Esophagus muscularis mucosa (tissue), 4 donors: Measurements from ENCODE around the gene CAMTA1. TPM values are rescaled to one million over a fixed set of nuclear protein-coding genes. Genes with fewer than 3 reads are reported as not detected.

ENCODE experiments used
- DNase-seq: peaks from one replicate; pipeline ENCODE4 v3.0.0-alpha.2; 2017; ENCODE audit errors: extremely low spot score
- H3K27ac ChIP-seq, 4 donors: fragments of 200-600 bp; sonication (generic); replicated peaks in 1 of 4; 1 replicate in 3 of 4; 2 replicates in 1 of 4; pipeline ENCODE4 v1.5.1; 2016 to 2019; ENCODE audit warnings: mild to moderate bottlenecking in 1 of 4
- H3K27me3 ChIP-seq, 4 donors: fragments of 200-600 bp; sonication (generic); one replicate each; pipeline versions ENCODE4 v1.5.1 to v1.6.0; 2016 to 2019
- H3K36me3 ChIP-seq, 4 donors: fragments of 200-600 bp; sonication (generic); one replicate each; pipeline ENCODE4 v1.5.1; 2016 to 2019
- H3K4me1 ChIP-seq, 4 donors: fragments of 200-600 bp; sonication (generic); one replicate each; pipeline ENCODE4 v1.5.1; 2016 to 2019
- H3K4me3 ChIP-seq, 4 donors: fragments of 200-600 bp; sonication (generic); 1 replicate in 2 of 4; 2 replicates in 2 of 4; pipeline ENCODE4 v1.5.1; 2016 to 2019; ENCODE audit warnings: mild to moderate bottlenecking in 4 of 4, moderate library complexity in 1 of 4
- H3K9me3 ChIP-seq, 4 donors: fragments of 200-600 bp; sonication (generic); 1 replicate in 3 of 4; 2 replicates in 1 of 4; pipeline ENCODE4 v1.5.1; 2016 to 2019
- CTCF ChIP-seq, 3 experiments: fragments of 200-600 bp in 2 of 3; fragments of 450-650 bp in 1 of 3; sonication (generic) in 2 of 3; IDR thresholded peaks; one replicate each; pipeline ENCODE4 v1.5.1; 2017 to 2019; ENCODE audit warnings: antibody characterized with exemption in 3 of 3, mild to moderate bottlenecking in 2 of 3, moderate library complexity in 1 of 3
- EP300 ChIP-seq: sonication (generic); formaldehyde crosslinking; IDR thresholded peaks from one replicate; pipeline ENCODE4 v1.6.1; 2017; ENCODE audit warnings: antibody characterized with exemption
- POLR2A ChIP-seq: fragments of 450-650 bp; IDR thresholded peaks from one replicate; pipeline ENCODE4 v1.6.1; 2017; ENCODE audit warnings: antibody characterized with exemption, moderate library complexity, mild to moderate bottlenecking, low read depth
- POLR2AphosphoS5 ChIP-seq, 2 donors: sonication (generic); formaldehyde crosslinking; IDR thresholded peaks; one replicate each; pipeline ENCODE4 v1.6.1; 2017; ENCODE audit warnings: antibody characterized with exemption in 2 of 2
- WGBS: methylation state at CpG from one replicate; pipeline ENCODE4 v1.1.5; 2018; 5-methylcytosine and 5-hydroxymethylcytosine counted together
- intact Hi-C: fragments of 100-400 bp; cut with DNase I; formaldehyde crosslinking; loops from one replicate; pipeline ENCODE4 v1.15.1; 2023
- total RNA-seq, 4 donors: library from RNA; depleted of rRNA; stranded (reverse); fragments of >200 nt; gene quantifications; one replicate each; pipeline versions ENCODE4 v1.1.0 to v1.2.1, GENCODE V29; 2016

Gene CAMTA1
- total RNA-seq, 4 donors from 2014 or later: 109 to 226 (median 139) TPM

- TF ChIP-seq POLR2A (no peak), CTCF (IDR thresholded peaks at IDR 0.05) (no peak), POLR2AphosphoS5 (IDR thresholded peaks at IDR 0.05) (no peak), EP300 (no peak)
- Histone ChIP-seq H3K36me3 (no peaks in the 10 kb centered on the region), H3K9me3 (no peaks in the 10 kb centered on the region), H3K27me3 (no peaks in the 10 kb centered on the region), H3K27ac (no peak overlapping the region), H3K4me1 (no peaks in the 10 kb centered on the region), H3K4me3 (no peak overlapping the region)
- 74% methylated on average over 13 of the region's 13 CpGs for WGBS
- intact Hi-C loops: no loop called here
- peak; percentile 77 for DNase-seq
Measured at GRCh38 chr1:7255303-7256058, 470.2 kb downstream of the CAMTA1 start.

DNA sequence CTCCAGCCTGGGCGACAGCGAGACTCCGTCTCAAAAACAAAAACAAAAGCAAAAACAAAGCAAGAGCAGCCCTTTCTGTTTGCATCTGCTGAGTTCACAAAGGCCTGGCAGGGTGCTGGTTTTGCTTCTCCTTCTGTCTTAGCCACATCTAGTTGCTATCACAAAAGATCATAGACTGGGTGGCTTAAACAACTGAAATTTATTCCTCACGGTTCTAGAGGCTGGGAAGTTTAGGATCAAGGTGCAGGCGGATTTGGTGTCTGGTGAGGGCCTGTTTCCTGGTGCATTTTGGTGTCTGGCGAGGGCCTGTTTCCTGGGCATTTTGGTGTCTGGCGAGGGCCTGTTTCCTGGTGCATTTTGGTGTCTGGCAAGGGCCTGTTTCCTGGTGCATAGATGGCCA, 471.3 kb downstream of the CAMTA1 start:
- intact Hi-C loops: no loop called here
- no peak overlapping the region for H3K27ac ChIP-seq
- DNase-seq: peak; percentile 75
- TF ChIP-seq POLR2AphosphoS5 (IDR thresholded peaks at IDR 0.05): no peak
- no peak for TF ChIP-seq EP300
- no peak for TF ChIP-seq POLR2A
- no peaks in the 10 kb centered on the region for H3K27me3 ChIP-seq
- WGBS: 92% methylated on average over 7 of the region's 7 CpGs
- H3K36me3 ChIP-seq: no peaks in the 10 kb centered on the region
- H3K4me3 ChIP-seq: no peak overlapping the region
- no peaks in the 10 kb centered on the region for H3K4me1 ChIP-seq
- no peaks in the 10 kb centered on the region for H3K9me3 ChIP-seq

- Histone ChIP-seq H3K36me3 (no peaks in the 10 kb centered on the region), H3K9me3 (no peaks in the 10 kb centered on the region), H3K4me1 (no peaks in the 10 kb centered on the region), H3K27me3 (no peaks in the 10 kb centered on the region), H3K27ac (no peak overlapping the region), H3K4me3 (no peak overlapping the region)
- no peak for TF ChIP-seq CTCF (IDR thresholded peaks at IDR 0.05)
- no peak for TF ChIP-seq POLR2AphosphoS5 (IDR thresholded peaks at IDR 0.05)
- TF ChIP-seq POLR2A: no peak
- no peak for TF ChIP-seq EP300
- DNase-seq: peak; percentile 87
- intact Hi-C loops: no loop called here
- WGBS: 91% methylated on average over 10 of the region's 10 CpGs
Measured at GRCh38 chr1:7257225-7257624, 472.0 kb downstream of the CAMTA1 start.

DNA sequence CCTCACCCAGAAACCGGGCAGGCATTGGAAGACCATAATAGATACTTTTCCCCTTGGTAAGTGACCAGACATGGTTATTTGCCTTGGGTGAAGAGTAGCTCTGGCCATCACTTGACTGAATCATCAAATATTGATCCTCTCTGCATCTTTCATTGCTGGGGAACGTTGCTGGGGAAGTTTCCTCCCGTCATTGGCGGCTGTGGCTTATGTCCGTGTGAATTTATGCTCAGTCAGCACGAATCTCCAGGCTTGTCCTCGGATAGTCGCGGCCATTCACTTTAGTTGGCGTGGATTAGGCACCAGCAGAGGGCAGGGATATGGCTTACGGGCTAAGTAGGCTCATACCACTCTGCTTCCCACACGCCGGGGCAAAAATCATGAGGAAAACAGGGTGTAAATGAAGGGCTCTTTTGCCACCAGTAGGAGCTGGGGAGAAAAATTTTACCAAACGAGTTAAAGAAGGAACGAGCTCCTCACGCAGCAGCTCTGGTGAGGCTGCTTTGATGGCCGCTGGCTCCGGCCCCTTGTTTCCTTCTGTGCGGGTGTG, 473.4 kb downstream of the CAMTA1 start:
- no peak for TF ChIP-seq POLR2AphosphoS5 (IDR thresholded peaks at IDR 0.05)
- no peak for TF ChIP-seq CTCF (IDR thresholded peaks at IDR 0.05)
- no peak for TF ChIP-seq POLR2A
- TF ChIP-seq EP300: no peak

DNA sequence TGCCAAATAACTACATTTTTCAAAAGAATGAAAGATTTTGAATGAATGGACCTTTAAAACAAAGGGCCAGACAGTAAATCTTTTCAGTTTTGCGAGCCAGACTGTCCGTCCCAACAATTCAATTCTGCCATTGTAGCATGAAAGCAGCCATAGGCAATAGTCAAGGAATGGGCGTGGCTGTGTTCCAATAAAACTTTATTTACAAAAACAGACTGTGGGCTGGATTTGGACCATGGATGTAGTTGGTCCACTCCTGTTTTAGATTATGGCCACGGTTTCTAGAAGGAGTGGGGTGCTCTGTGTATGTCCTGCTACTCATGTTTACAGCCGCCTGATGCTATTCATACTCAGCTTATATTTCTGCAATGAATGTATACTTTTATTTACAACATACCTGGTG, 474.7 kb downstream of the CAMTA1 start:
- Histone ChIP-seq H3K9me3 (no peaks in the 10 kb centered on the region), H3K4me1 (peaks cover 0 to 20% (median 19%) of the 10 kb centered on the region in 4 donors), H3K4me3 (no peak overlapping the region), H3K27ac (no peak overlapping the region), H3K27me3 (no peaks in the 10 kb centered on the region), H3K36me3 (no peaks in the 10 kb centered on the region)
- intact Hi-C loops: loop anchor here (10.0 kb wide), 1 partner anchor 365 kb away; no protein-coding TSS in a partner anchor
- DNase-seq: peak; percentile 64
- TF ChIP-seq EP300 (no peak), POLR2A (no peak), CTCF (IDR thresholded peaks at IDR 0.05) (no peak)
- WGBS: 90% methylated on average over 5 of the region's 5 CpGs

More for the DNA sequence above, 473.4 kb downstream of the CAMTA1 start:
- peaks cover 0 to 10% (median 7%) of the 10 kb centered on the region in 4 donors for H3K4me1 ChIP-seq
- 86% methylated on average over 18 of the region's 19 CpGs for WGBS
- peak; percentile 53 for DNase-seq
- H3K27ac ChIP-seq: no peak overlapping the region
- H3K36me3 ChIP-seq: no peaks in the 10 kb centered on the region
- no peak overlapping the region for H3K4me3 ChIP-seq
- no peaks in the 10 kb centered on the region for H3K9me3 ChIP-seq
- H3K27me3 ChIP-seq: no peaks in the 10 kb centered on the region
- intact Hi-C loops: no loop called here
